Suppressor macrophage treated with lipopolysaccharide for 1 hour (primary cell): ENCODE results near the gene OXNAD1.

Experiments used
- DNase-seq, 3 donors: peaks; one replicate each; pipeline ENCODE4 v3.0.0-alpha.2; 2020 to 2022

OXNAD1 gene

GRCh38 chr3:16264708-16265454 lies at the start of gene OXNAD1, which contains the start of gene DPH3:
Gene OXNAD1, plus strand, starts transcription at chr3:16265212. Its CDS starts 5,741 bp downstream, at chr3:16270953.
Gene DPH3, minus strand, starts transcription at chr3:16264943. Its CDS starts 67 bp downstream, at chr3:16264876.
- peak; percentile 100 for DNase-seq

- no peak for DNase-seq
These were observed 48.6 kb upstream of the OXNAD1 start for GRCh38 chr3:16216373-16216935.

- DNase-seq = no peak
These were observed 45.2 kb upstream of the OXNAD1 start for GRCh38 chr3:16219777-16220176.

- no peak for DNase-seq
These were observed 43.0 kb upstream of the OXNAD1 start for GRCh38 chr3:16221990-16222389.

- no peak for DNase-seq
These were observed 42.5 kb upstream of the OXNAD1 start for GRCh38 chr3:16222547-16222946.

- peak in 2 of 3 donors; percentile 11 to 50 for DNase-seq
These were observed 40.7 kb upstream of the OXNAD1 start for GRCh38 chr3:16224325-16224724.

- DNase-seq = no peak
These were observed 37.4 kb upstream of the OXNAD1 start for GRCh38 chr3:16227566-16227965.

- no peak for DNase-seq
These were observed 35.3 kb upstream of the OXNAD1 start for GRCh38 chr3:16229681-16230080.

GRCh38 chr3:16231983-16232382 lies 33.0 kb upstream of the OXNAD1 start:
- DNase-seq = no peak

- no peak for DNase-seq
These were observed 31.2 kb upstream of the OXNAD1 start for GRCh38 chr3:16233806-16234205.

GRCh38 chr3:16234281-16234680 lies 30.7 kb upstream of the OXNAD1 start:
- no peak for DNase-seq

GRCh38 chr3:16236030-16236639 lies 28.9 kb upstream of the OXNAD1 start:
- DNase-seq = no peak

- DNase-seq = no peak
These were observed 28.1 kb upstream of the OXNAD1 start for GRCh38 chr3:16236856-16237393.

- DNase-seq = peak; percentile 28 to 55 (median 46)
These were observed 25.8 kb upstream of the OXNAD1 start for GRCh38 chr3:16239086-16239770.

GRCh38 chr3:16239780-16240179 lies 25.2 kb upstream of the OXNAD1 start:
- no peak for DNase-seq

- DNase-seq = peak; percentile 67 to 94 (median 89)
These were observed 24.6 kb upstream of the OXNAD1 start for GRCh38 chr3:16240229-16241023.

- DNase-seq = no peak
These were observed 23.8 kb upstream of the OXNAD1 start for GRCh38 chr3:16241225-16241624.

GRCh38 chr3:16242177-16242576 lies 22.8 kb upstream of the OXNAD1 start:
- DNase-seq = no peak

GRCh38 chr3:16243706-16244490 lies 21.1 kb upstream of the OXNAD1 start:
- peak; percentile 8 to 28 (median 19) for DNase-seq

- DNase-seq = no peak
These were observed 19.4 kb upstream of the OXNAD1 start for GRCh38 chr3:16245609-16246008.

GRCh38 chr3:16247282-16248061 lies 17.5 kb upstream of the OXNAD1 start:
- peak; percentile 88 to 93 (median 90) for DNase-seq
